SU-DHL-6 (cell line): ENCODE data around the gene FANCC.

Experiments
- H2AFZ ChIP-seq: fragments of 200-600 bp; sonication (generic); 2 replicates; pipeline ENCODE4 v1.6.1; 2014; ENCODE audit warnings: low read depth, mild to moderate bottlenecking, moderate library complexity, mixed read lengths, antibody characterized with exemption, low read length; ENCODE audit not compliant: severe bottlenecking
- H3F3A ChIP-seq: fragments of 200-600 bp; shearing (Covaris generic); 2 replicates; pipeline ENCODE4 v1.6.0; 2016; ENCODE audit warnings: antibody characterized with exemption, mild to moderate bottlenecking; ENCODE audit not compliant: insufficient read depth
- H3K27ac ChIP-seq: fragments of 200-600 bp; sonication (generic); 2 replicates; pipeline ENCODE4 v1.5.1; 2016; ENCODE audit warnings: low read depth, mild to moderate bottlenecking, low read length, moderate library complexity, mixed read lengths
- H3K27me3 ChIP-seq: fragments of 200-600 bp; sonication (generic), shearing (Covaris generic); 2 replicates; pipeline ENCODE4 v1.6.0; 2014; ENCODE audit warnings: mild to moderate bottlenecking, low read length
- H3K36me3 ChIP-seq: fragments of 200-600 bp; sonication (generic); 2 replicates; pipeline ENCODE4 v1.6.1; 2014; ENCODE audit warnings: mild to moderate bottlenecking, low read length, mixed read lengths
- H3K4me2 ChIP-seq: fragments of 300-600, 200-600 bp; shearing (Covaris generic), sonication (generic); 2 replicates; pipeline ENCODE4 v1.6.0; 2014; ENCODE audit warnings: low read length, low read depth, mild to moderate bottlenecking; ENCODE audit not compliant: poor library complexity, severe bottlenecking
- H3K4me3 ChIP-seq: fragments of 200-600 bp; sonication (generic); 2 replicates; pipeline ENCODE4 v1.5.1; 2014; ENCODE audit warnings: antibody characterized with exemption, low read length, mild to moderate bottlenecking, mixed read lengths; ENCODE audit not compliant: insufficient read depth, poor library complexity, severe bottlenecking
- H3K79me2 ChIP-seq: fragments of 200-600 bp; sonication (generic); 2 replicates; pipeline ENCODE4 v1.6.1; 2014; ENCODE audit warnings: mild to moderate bottlenecking, low read length, moderate library complexity; ENCODE audit not compliant: insufficient read depth
- H3K9ac ChIP-seq: fragments of 200-600 bp; sonication (generic); 2 replicates; pipeline ENCODE4 v1.7.0; 2014; ENCODE audit warnings: mild to moderate bottlenecking, low read length
- H3K9me2 ChIP-seq: fragments of 200-600 bp; sonication (generic); replicated peaks from 2 replicates; pipeline ENCODE4 v1.6.1; 2014; ENCODE audit warnings: low read length; ENCODE audit not compliant: insufficient read depth
- H3K9me3 ChIP-seq: fragments of 200-600 bp; sonication (generic); 2 replicates; pipeline ENCODE4 v1.6.1; 2014; ENCODE audit warnings: low read length, mixed read lengths; ENCODE audit not compliant: insufficient read depth
- H4K20me1 ChIP-seq: fragments of 200-600 bp; sonication (generic); 2 replicates; pipeline ENCODE4 v1.6.1; 2014; ENCODE audit warnings: low read depth, mild to moderate bottlenecking, antibody characterized with exemption, low read length, moderate library complexity, mixed read lengths
- CTCF ChIP-seq: fragments of 200-600 bp; sonication (generic); IDR thresholded peaks from one replicate; pipeline ENCODE4 v1.5.1; 2017; ENCODE audit warnings: antibody characterized with exemption, mild to moderate bottlenecking, low read length, moderate library complexity; ENCODE audit not compliant: insufficient read depth, poor library complexity, severe bottlenecking
- EZH2phosphoT487 ChIP-seq: fragments of 200-600 bp; sonication (generic), shearing (Covaris generic); conservative IDR thresholded peaks from 2 replicates; pipeline ENCODE4 v1.6.1; 2018; ENCODE audit warnings: mild to moderate bottlenecking, antibody characterized with exemption, low read length, moderate library complexity, mixed read lengths

The FANCC gene

GRCh38 chr9:95135756-95136155 lies 181.8 kb downstream of the FANCC start:
- H3K27me3 ChIP-seq = no peaks in the 10 kb centered on the region
- no peaks in the 10 kb centered on the region for H3K36me3 ChIP-seq
- H3K27ac ChIP-seq = no peak overlapping the region
- H3K79me2 ChIP-seq = no peaks in the 10 kb centered on the region
- H3K9me2 ChIP-seq = no peaks in the 10 kb centered on the region
- no peaks in the 10 kb centered on the region for H3F3A ChIP-seq
- no peak overlapping the region for H3K4me2 ChIP-seq
- no peak overlapping the region for H3K4me3 ChIP-seq
- no peak for TF ChIP-seq EZH2phosphoT487
- TF ChIP-seq CTCF = no peak
- no peaks in the 10 kb centered on the region for H4K20me1 ChIP-seq
- H3K9ac ChIP-seq = no peak overlapping the region
- no peaks in the 10 kb centered on the region for H3K9me3 ChIP-seq
- no peak overlapping the region for H2AFZ ChIP-seq

DNA sequence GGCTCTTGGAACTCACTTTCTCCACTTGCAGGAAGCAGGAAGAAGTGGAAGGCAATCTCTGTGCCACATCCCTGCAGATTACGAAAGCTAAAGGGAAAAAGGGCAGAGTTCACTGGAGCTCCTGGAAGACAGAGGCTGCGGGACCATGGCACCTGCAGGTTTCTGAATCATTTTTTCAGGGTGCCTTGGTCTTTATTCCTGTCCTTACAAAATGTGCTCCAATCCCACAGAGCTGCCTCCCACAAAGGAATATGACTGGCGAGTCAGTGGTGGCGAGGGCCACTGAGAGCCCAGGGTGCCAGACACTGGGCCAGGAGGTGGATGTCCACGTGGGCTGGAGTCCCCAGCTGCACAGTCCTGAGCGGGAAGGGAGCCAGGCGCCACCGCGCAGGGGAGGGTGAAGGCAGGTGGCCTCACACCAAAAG lies 183.0 kb downstream of the FANCC start:
- no peak overlapping the region for H3K27ac ChIP-seq
- no peaks in the 10 kb centered on the region for H4K20me1 ChIP-seq
- TF ChIP-seq EZH2phosphoT487 (no peak), CTCF (no peak)
- H3K36me3 ChIP-seq = no peaks in the 10 kb centered on the region
- no peak overlapping the region for H3K4me3 ChIP-seq
- no peaks in the 10 kb centered on the region for H3K9me3 ChIP-seq
- H3K9ac ChIP-seq = no peak overlapping the region
- H3K27me3 ChIP-seq = no peaks in the 10 kb centered on the region
- H3K79me2 ChIP-seq = no peaks in the 10 kb centered on the region
- no peak overlapping the region for H2AFZ ChIP-seq
- H3K4me2 ChIP-seq = no peak overlapping the region
- H3K9me2 ChIP-seq = no peaks in the 10 kb centered on the region
- no peaks in the 10 kb centered on the region for H3F3A ChIP-seq

DNA sequence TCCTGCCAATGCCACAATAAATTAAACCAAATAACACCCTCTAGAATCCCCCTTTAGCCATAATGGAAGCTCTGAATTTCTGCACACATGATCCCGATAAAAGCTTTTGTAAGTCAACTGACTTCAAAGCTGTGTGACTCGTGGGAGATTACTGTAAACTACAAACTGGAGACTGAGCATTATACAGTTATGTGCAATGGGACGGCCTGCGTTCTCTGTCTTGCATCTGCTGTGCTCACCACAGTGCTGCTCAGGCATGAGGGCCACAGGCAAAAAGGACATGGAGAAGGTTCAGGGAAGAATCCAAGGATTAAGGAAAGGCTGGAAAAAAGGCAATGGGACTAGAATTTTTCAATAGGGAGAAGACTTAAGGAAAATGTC lies 184.2 kb downstream of the FANCC start:
- Histone ChIP-seq H3K9me2 (no peaks in the 10 kb centered on the region), H3K79me2 (no peaks in the 10 kb centered on the region), H3F3A (no peaks in the 10 kb centered on the region), H3K9me3 (no peaks in the 10 kb centered on the region), H3K36me3 (no peaks in the 10 kb centered on the region), H2AFZ (no peak overlapping the region), H3K27ac (no peak overlapping the region), H3K9ac (no peak overlapping the region), H3K4me2 (no peak overlapping the region), H3K27me3 (no peaks in the 10 kb centered on the region), H3K4me3 (no peak overlapping the region), H4K20me1 (no peaks in the 10 kb centered on the region)
- TF ChIP-seq EZH2phosphoT487 (no peak), CTCF (no peak)
